Measurements from ENCODE around the gene LEF1. TPM values are rescaled to one million over a fixed set of nuclear protein-coding genes. Genes with fewer than 3 reads are reported as not detected.

LEF1 gene
- polyA plus RNA-seq, 5 donors: 21.7 to 54.1 (median 48.9) TPM

DNA sequence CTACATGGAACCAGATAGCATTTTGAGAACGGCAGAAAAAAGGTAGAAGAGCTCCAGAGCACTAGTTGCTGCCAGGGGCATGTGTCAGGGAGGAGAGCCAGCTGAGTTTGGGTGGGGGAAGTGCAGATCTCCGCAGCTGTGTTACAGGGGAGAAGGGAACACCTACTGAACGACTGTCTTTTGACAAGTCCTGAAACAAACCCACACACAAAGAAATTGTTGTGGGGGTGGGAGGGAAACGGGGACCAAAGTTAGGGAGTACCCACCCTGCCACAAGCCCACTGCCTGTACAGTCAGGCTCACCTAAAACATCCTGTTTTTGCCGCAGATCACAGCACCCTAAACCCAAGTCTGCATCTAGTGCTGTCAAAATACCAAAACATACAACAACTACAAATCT, 55.5 kb downstream of the LEF1 start:
- no peak for DNase-seq

DNA sequence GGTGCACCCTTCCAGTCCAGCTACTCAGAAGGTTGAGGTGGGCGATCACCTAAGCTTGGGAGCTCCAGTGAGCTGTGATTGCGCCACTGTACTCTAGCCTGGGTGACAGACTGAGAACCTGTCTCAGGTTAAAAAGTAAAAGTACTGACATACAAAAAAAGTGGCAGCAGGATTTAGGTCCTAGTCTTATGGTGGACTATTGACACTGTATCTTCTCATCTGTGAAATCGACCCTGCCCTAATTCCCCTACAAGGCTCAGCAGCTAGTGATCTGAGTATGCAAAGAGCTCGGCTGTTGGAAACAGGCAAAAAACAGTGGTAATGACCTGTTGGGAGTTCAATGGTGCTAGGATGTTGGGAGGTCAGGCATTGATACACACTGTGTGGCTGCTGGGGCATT, 57.0 kb downstream of the LEF1 start:
- DNase-seq: no peak

DNA sequence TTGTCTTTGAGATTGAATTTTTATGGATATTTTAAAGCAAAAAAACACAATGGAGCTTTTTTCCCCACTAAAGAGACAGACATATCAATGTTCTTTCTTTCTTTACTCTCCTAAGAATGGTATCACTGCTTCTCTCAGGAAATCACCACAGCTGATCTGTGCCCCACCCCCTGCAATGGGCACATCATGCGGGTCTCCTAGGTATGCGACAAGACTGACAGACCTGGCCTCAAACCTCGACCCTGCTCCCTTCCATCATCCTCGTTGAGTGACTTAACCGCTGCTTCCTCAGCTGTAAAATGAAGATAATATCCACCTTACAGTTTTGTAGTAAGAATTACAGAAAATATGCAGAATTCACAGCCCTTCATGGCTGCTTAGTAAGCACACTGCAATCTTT, 58.3 kb downstream of the LEF1 start:
- no peak for DNase-seq

DNA sequence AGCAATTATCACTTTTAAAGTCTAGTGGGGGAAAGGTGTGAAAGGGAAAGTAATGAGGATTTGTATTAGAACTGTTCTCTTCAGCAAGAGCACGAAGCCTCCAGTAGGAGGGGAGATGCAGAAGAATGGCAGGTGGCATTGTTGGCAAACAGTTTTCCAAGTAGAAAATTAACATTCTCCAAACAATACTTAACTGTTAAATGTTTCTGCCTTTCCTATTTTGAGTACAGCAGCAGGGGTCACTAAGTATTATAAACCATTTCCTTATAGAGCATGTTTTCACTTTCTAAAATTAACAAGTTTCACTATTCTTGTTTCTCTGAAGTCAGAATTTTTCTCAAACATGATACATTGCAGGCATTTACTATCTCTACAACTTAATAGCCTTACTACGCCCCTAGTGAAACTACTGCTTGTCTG, 58.7 kb downstream of the LEF1 start:
- DNase-seq: no peak

DNA sequence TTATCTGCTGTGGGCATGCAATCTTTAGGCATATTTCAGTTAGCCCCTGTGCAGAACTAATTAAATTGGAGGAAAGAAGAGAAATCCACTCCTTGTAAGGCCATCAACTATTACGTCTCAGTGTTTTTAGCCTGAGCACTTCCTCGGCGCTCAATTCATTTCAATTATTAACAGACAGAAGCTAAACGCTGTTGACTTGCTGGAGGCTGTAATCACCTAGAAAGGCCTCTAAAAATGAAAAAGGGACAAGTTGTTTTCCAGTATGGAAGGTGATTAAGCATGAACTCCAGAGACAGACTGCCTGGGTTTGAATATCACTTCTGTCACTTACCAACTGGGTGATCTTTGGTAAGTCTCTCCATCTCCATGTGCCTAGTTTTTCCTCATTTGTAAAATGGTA, 59.6 kb downstream of the LEF1 start:
- DNase-seq: no peak

DNA sequence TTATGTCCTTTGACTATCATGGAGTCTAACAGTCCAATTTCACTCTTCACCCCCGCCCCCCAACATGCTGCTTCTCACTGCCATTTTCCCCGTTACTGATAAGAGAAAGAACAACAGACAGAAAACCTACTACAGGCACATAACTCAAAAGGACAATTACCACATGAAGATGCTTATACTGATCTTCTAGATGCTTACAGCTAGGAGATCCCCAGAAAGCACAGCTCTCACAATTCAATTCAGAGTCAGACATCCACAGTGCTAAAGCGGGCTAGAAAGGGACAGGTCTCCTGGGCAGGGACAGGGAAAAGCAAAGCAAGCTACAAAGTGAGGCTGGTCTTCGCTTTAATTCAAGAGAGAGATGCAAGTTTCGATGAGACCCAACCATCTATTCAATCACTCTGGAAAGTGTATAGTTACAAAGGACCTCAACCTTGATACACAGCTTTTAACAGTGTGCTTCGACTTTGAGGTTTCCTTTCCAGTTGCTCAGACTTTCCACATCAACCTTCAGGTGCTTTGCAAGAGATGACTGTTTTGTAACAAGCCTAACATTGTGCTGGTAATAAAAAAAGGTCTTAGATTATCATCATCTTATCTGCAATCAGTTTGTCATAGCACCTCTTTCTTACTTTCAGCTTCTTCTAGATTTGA, 60.9 kb downstream of the LEF1 start:
- no peak for DNase-seq

DNA sequence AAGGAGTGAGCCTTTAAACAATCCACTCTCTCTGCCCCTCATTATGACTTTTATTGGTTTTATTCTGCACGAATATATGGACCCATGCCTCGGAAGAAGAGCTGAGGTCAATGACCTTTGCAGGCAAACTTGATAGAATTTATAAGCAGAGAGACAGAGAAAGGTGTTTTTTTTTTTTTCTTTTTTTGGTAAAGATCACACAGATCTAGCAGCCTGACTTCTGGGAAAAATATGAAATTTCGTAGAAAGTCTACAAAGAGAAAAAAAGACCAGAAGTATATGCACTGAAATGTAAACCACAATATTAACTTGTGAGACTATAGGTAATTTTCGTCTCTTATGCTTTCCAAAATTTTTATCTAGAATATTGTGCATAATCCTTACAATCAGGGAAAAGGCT, 61.6 kb downstream of the LEF1 start:
- DNase-seq: no peak

DNA sequence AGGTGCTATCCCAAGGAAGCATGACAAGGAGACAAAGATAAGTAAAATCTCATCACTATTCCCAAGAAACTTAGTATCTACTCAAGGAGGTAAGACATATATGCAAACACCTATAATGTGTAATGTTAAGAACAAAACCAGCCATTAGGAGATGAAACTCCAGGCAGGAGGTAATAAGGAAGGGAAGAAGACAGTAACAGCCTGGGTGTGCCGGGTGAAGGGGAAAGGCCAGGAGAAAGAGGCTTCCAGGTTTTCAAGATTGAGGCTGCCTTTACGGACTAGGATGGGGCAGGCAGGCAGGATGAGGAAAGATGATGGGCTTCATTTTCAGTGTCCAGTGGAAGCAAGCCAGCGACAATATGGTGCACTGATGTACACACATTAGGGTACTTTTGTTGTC, 62.5 kb downstream of the LEF1 start:
- no peak for DNase-seq

DNA sequence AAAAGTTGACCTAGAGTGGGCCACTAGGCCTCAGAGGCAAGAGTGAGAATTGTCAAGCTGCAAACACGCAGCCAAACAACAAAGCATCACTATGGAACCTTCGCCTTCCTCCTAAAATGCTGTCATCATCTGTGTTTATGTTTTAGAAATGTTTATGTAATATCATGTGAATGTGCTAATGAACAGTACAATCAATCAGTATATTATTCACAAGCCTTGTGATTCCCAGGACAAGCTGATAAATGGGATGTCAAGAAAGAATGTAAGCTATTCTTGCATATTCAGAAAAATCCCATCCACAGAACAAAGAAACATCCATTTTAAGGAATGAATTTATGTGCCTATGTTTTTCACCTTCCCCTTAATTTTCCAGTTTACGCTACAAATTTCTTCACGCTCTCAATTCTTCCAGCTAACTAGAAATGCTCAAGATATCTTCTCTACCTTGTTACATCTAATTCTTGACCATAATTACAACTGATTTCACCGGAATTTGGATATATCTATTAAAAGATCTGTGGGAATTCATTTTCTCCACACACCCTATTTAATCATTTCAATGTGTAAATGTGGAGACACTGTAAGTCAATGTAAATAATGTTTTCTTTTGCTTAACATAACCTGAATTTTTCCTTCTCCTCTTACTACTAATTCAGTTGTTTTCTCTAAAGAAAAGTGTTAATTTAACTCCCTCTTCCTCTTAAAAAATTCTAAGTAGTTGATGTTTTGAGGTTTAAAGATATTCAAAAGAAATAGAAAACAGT, 65.5 kb downstream of the LEF1 start:
- DNase-seq: no peak

DNA sequence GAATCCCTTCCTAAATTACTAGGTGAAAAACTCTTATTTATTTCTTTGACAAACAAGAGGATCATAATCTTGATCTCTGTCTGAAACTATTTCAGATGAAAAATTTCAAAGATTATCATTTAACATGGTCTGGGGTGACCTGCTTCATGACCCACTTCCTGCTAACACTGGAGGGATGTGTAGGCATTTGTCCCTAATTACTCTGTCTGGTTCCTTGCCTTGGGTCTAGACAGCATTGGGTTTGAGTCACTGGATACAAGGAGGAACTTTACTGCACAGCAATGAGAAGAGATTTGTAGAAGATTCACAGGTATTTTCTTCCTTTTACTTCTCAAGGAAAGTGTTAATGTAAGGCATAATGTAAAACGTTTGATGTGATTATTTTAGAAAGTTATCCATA, 67.9 kb downstream of the LEF1 start:
- DNase-seq: no peak

DNA sequence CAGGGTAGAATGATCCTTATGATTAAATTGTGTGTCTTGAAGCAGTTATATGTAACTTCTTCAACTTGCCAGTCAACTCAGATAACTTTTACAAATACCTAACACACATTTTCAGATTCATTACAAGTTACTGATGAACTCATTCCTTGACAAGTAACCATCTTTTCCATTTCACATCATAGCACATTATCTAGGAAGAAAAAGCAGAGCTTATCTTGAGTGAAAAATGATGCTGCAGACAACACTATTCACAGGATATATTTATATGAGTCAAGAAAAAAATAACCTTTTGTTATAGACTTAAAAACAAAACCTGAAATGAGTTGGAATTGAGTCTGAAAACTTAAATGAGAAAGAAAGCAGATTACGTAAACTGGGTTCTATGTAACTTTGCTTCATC, 68.9 kb downstream of the LEF1 start:
- DNase-seq: no peak

DNA sequence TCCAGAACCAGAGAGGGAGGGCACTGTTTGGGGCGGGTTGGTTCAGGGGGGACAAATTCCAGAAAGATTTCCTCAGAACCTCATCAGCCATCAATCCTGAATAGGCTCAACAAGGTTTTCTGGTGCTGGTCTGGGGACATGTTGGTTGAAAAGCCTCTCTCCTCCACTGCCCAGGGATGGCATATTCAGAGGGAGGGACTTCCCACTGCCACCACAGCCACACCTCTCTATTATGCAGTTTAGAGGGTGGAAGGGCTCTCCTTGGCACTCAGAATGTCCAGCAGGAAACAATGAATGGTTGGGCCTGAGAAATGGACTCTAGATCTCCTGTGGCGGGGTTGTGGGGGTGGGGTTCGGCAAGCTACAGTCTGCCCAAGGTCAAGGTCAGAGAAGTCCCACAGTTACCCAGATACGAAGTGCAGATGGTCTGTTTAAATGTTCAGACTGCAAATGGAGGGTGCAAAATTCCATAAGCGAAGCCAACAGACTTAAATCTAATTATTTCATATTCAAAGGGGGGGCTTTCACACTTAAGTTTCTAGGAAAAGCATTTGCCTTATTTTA, 70.7 kb downstream of the LEF1 start:
- no peak for DNase-seq

DNA sequence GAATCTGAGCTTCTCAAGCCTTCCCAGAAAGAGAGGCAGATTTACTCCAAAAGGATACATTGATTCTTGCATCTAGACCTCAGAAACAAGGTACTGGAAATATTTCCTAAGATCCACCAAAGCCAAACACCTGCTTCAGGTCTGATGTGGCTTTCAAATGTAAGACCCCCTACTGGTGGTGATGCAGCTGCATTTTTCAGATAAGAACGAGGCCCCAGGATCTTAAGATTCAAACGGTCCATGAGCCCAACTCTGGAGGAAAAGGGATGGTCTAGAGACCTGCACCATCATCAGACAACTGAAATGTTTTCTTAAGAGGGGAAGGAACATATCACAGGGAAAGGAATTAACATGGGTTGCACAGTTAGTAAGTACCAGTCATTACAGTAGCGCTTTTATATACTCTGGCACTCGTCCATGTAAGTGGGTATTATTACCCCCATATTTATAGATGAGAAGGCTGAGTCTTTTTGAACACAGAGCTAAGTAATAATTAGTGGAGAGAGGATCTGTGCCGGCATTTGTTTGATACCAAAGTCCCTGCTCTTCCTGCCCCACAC, 73.7 kb downstream of the LEF1 start:
- no peak for DNase-seq

DNA sequence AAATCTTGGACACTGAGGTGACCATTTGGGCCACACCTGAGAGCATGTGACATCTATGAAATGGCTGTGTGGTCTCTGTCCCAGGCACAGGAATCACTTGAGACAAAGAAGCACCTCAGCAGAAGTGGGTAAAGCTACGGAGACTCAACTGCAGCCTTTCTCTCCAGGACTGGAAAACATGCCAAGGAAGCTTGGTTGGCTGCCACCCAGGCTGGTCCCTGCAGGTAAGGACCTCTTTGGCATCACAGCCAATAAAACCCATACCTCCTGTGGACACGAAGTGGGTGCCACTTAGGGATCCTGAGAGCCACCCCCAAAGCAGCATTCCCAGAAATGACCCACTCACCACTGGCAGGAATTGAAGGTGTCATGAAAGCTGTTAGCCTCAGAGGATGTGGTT, 74.6 kb downstream of the LEF1 start:
- no peak for DNase-seq

DNA sequence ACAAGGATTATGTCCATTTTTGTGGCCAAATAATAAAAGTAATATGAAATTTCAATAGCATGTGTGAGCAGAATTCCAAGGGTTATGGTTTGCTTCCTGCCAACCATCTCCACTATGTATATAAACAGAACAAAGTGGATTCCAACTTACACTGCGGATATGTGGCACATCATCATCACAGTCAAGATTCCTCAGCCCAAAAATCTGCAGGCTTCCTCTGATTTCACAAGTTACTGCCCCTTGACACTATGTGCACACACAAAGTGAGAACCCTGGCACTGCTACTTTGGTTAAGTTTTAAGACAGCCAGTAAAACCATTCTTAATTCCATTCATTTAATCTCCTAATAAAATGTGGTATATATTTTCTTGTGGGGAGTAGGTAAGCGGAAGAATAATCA, 76.4 kb downstream of the LEF1 start:
- no peak for DNase-seq

DNA sequence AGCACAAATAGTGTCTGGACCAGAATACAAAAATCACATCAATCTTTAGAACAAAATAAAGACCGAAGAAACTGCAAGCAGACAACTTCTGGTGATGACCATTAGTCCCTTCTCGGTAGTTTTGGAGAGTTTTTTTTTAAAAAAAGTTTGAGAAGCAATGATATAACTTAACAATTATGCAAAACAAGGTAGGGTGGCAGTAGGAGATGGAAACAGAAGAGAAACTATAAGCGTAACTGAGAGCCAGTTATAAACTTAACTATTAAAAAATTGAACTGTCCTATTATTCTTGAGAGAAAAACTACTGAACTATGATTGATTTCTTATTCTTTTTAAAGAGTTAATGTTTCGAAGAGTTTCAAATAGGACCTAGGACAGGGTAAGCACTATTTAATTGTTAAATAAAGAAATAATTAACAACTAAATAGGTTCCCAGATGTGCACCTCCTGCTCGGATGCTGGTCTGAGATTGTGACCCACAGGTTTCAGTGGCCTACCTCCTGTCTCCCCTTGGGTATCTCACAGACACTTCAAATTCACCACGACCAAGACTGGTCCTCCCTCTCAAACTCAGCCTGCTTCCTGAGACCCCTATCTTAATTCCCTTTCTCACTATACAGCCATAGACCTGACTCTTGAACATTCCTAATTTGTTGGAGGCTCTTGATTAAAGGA, 81.3 kb downstream of the LEF1 start:
- DNase-seq: no peak

DNA sequence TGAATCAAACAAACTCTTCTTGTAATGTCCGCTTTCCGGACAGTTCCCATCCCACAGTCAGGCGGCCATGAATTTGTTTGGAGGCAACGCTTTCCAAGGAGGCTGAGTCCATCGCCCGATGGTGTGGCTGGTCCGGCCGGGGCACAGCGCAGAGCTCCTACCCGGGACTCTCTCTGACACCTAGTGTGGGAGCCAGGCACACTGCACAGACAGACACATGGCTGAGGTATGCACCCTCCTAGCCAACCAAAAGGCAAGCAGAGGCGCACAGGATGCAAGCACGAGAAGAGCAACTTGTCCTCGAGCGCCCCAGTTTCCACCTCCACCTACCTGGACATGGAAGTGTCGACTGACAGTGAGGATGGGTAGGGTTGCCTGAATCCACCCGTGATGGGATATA, 87.5 kb downstream of the LEF1 start:
- no peak for DNase-seq

DNA sequence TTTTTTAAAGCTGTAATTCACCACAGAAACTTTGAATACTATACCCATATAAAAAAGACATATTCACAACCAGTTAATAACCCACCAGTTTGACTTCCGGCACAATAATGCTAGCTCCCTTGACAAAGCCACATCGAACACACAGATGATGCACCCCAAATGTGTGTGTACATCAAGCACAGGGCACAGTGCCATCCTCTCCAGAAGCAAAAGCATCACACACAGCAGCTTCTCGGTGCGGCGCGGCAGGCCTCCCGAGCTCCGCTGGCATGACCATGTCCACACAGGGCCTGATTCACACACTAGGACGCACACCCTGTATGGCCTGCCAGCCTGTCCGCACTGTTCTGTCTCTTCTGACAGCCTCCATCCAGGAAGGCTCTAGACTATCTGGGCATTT, 88.0 kb downstream of the LEF1 start:
- no peak for DNase-seq

DNA sequence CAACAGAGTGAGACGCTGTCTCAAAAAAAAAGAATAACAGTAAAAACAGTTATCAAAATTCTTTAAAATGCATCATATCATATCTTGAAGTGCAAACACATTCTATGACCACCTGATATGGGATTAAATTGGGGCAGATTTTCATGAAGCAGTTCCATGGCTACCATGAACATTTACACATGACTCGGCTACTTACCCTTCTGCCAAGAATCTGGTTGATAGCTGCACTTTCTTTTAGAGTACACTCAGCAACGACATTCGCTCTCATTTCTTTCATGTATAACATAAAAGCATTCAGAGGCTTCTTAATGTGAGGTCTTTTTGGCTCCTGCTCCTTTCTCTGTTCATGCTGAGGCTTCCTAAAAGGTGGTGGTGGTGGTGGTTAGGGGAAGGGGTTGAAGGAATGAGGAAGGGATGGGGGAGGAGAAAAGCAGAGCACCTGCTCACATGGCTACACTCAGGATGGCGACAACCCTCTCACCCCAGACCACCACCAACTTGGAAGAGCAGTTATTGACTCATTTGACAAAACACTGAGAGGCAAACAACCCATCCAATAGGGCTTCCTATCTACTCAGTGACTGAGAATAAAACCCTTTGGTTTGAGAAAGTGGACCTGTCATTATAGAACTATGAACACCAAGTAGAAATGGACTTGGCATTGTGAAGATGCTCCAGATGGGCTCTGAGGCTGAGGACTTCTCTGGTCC, 90.6 kb downstream of the LEF1 start:
- no peak for DNase-seq

DNA sequence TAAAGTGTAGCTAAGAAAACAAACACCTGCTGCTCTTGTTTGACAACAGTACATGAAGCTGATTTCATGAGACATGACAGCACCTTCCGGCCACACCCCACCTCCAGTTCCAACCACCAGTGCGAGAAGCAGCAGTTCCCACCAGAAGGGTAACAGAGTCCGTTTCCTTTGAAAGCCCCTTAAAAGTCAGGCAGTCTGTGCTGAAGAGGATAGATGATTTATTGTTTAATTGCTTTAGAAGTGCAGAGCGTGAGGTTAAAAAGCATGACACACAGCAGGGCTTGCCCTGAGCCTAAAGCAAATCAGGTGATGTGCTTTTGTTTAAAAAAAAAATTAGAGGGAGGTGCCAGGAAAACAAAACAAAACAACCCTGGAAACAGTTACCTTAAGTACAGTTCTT, 96.4 kb downstream of the LEF1 start:
- no peak for DNase-seq

DNA sequence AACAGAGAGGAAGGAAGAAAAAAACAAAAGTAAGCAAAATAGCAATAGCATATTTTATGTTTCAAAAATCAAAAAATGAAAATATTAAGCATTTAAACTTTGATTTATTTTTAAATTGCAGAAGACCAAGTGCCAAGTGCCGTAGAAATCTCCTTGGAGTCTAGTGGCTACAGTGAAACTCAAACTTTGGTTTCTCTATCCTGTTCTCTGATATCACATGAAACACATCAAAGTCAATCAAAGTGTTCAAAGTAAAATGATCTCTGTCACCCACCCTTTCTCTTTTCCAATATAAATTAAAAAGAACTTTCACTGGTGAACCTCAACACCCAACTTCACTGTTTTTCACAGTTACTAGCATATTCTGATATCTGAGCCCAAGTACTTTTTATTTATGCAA, 98.0 kb downstream of the LEF1 start:
- DNase-seq: no peak

DNA sequence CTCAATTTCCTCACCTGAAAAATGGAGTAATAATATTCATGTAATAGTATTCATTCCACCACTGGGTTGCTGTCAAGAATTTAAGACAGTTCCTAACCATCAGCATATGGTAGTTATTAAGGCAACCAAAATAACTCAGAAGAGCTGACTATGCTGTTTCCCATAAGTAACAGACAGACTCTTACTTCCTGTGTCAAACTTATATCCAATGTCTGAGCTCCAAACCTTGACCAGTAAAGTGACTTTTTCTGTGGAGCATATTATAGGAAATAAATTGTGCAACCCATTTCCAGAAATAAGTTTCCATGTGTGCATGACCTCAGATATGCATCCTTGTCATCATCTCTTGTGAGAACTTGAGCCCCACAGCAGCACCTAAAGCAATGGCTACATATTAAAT, 100.3 kb downstream of the LEF1 start:
- no peak for DNase-seq
